K562 (cell line): ENCODE measurements around the gene POU3F1. TPM values are rescaled to one million over a fixed set of nuclear protein-coding genes. Genes with fewer than 3 reads are reported as not detected.

Source experiments
- ATAC-seq: fragments of 200-7000 bp; cut with Tn5 transposase; 3 replicates; pipeline ENCODE4 v1.9.1; 2020; ENCODE audit warnings: moderate library complexity
- BruUV-seq: library from RNA; stranded (reverse); fragments of 400-500 nt; replicated peaks from 2 replicates; lab custom pipeline; 2021; lab: Mats Ljungman, UMichigan
- CTCF ChIA-PET: fragments of 300-600 bp; formaldehyde crosslinking; extraction: SDS; loops from one replicate; lab custom pipeline; 2021; ENCODE audit warnings: low intra/inter-chr PET ratio; lab: Yijun Ruan, JAX
- POLR2A ChIA-PET: fragments of 300-600, 350-650 bp; sonication (Branson Sonifier 250); formaldehyde crosslinking; extraction: SDS; loops from one replicate; lab custom pipeline; 2021; ENCODE audit warnings: antibody characterized with exemption, inconsistent platforms; lab: Yijun Ruan, JAX
- DNase-seq, 4 experiments: peaks; one replicate each; pipeline versions ENCODE4 v3.0.0 to v3.0.0-alpha.2; 2011 to 2018; ENCODE audit warnings: low spot score in 3 of 4, mixed read lengths in 3 of 4; ENCODE audit errors: extremely low read depth in 1 of 4
- FAIRE-seq: peaks from 2 replicates; lab custom pipeline; 2011; peaks lifted over from hg19 to GRCh38; lab: Jason Lieb, UNC
- H2AFZ ChIP-seq: 2 replicates; pipeline ENCODE4 v1.6.0; 2011; ENCODE audit warnings: low read depth, low read length, control low read depth, inconsistent platforms
- H3K27ac ChIP-seq: fragments of 200-600 bp; 3 replicates; pipeline ENCODE4 v1.8.0; 2011; ENCODE audit warnings: low read depth, mild to moderate bottlenecking, control low read depth, inconsistent platforms, low read length, moderate library complexity, mixed read lengths; ENCODE audit errors: extremely low read depth
- H3K27me3 ChIP-seq, 2 experiments: fragments of 300-600 bp in 1 of 2; 2 replicates in 1 of 2; 3 replicates in 1 of 2; pipeline versions ENCODE4 v1.6.0 to v1.8.0; 2011; ENCODE audit warnings: inconsistent platforms in 2 of 2, low read length in 2 of 2, mild to moderate bottlenecking in 1 of 2, mixed read lengths in 1 of 2, moderate library complexity in 1 of 2; ENCODE audit not compliant: control insufficient read depth in 2 of 2, insufficient read depth in 2 of 2
- H3K36me3 ChIP-seq: fragments of 300-600 bp; 3 replicates; pipeline ENCODE4 v1.8.0; 2011; ENCODE audit warnings: mild to moderate bottlenecking, low read length, inconsistent platforms; ENCODE audit not compliant: control insufficient read depth, insufficient read depth
- H3K4me1 ChIP-seq, 2 experiments: fragments of 200-600 bp in 1 of 2; replicated peaks in 1 of 2; 2 replicates in 1 of 2; 3 replicates in 1 of 2; pipeline versions ENCODE4 v1.5.1 to v1.8.0; 2011; ENCODE audit warnings: inconsistent platforms in 2 of 2, low read length in 2 of 2, mild to moderate bottlenecking in 1 of 2, mixed read lengths in 1 of 2, moderate library complexity in 1 of 2; ENCODE audit not compliant: control insufficient read depth in 2 of 2, insufficient read depth in 2 of 2
- H3K4me2 ChIP-seq: 2 replicates; pipeline ENCODE4 v1.6.1; 2011; ENCODE audit warnings: low read length, control low read depth, inconsistent platforms, mixed read lengths; ENCODE audit not compliant: insufficient read depth
- H3K4me3 ChIP-seq: fragments of 200-600 bp; sonication (generic), shearing (Covaris generic); 2 replicates; pipeline ENCODE4 v1.5.1; 2016; ENCODE audit warnings: control low read depth, inconsistent platforms
- H3K79me2 ChIP-seq: fragments of 200-600 bp; 3 replicates; pipeline ENCODE4 v1.8.0; 2011; ENCODE audit warnings: low read length, inconsistent platforms; ENCODE audit not compliant: control insufficient read depth, insufficient read depth
- H3K9ac ChIP-seq, 2 experiments: 2 replicates each; pipeline versions ENCODE4 v1.6.0 to v1.6.1; 2011; ENCODE audit warnings: low read depth in 2 of 2, low read length in 2 of 2, control low read depth in 1 of 2, inconsistent platforms in 1 of 2, mild to moderate bottlenecking in 1 of 2, mixed read lengths in 1 of 2; ENCODE audit not compliant: insufficient read depth in 1 of 2
- H3K9me1 ChIP-seq: one replicate; pipeline ENCODE4 v1.6.0; 2011; ENCODE audit warnings: inconsistent platforms, mild to moderate bottlenecking, low read length, moderate library complexity; ENCODE audit not compliant: control insufficient read depth, insufficient read depth
- H3K9me3 ChIP-seq: replicated peaks from 2 replicates; pipeline ENCODE4 v1.5.1; 2011; ENCODE audit warnings: low read depth, low read length, inconsistent platforms; ENCODE audit not compliant: control insufficient read depth, insufficient read depth
- H4K20me1 ChIP-seq: replicated peaks from 2 replicates; pipeline ENCODE4 v1.6.1; 2011; ENCODE audit warnings: low read length, inconsistent platforms, mixed read lengths; ENCODE audit not compliant: control insufficient read depth, insufficient read depth
- C11orf30 ChIP-seq: fragments of 450-650 bp; IDR thresholded peaks from 2 replicates; pipeline ENCODE4 v1.6.1; 2016; ENCODE audit warnings: low read depth, mild to moderate bottlenecking
- CBFA2T2 ChIP-seq: fragments of 450-650 bp; conservative IDR thresholded peaks from 2 replicates; pipeline ENCODE4 v1.6.1; 2017; ENCODE audit warnings: mild to moderate bottlenecking
- CEBPG ChIP-seq, 3 experiments: fragments of 200-800 bp in 1 of 3; sonication (Bioruptor generic) in 1 of 3; sonication (generic) in 1 of 3; formaldehyde crosslinking in 1 of 3; IDR thresholded peaks in 2 of 3; conservative IDR thresholded peaks in 1 of 3; 2 replicates each; pipeline versions ENCODE4 v1.6.1 to v1.8.0; 2016 to 2022; ENCODE audit warnings: missing compliant biosample characterization in 2 of 3, missing genetic modification characterization in 2 of 3, mild to moderate bottlenecking in 1 of 3, missing genetic modification reagents in 1 of 3
- E2F3 ChIP-seq: fragments of 250-450 bp; sonication (Bioruptor Pico); IDR thresholded peaks from 2 replicates; pipeline ENCODE4 v1.4.0; 2020; ENCODE audit warnings: mild to moderate bottlenecking
- ESRRA ChIP-seq: fragments of 450-650 bp; IDR thresholded peaks from 2 replicates; pipeline ENCODE4 v1.6.1; 2014; ENCODE audit warnings: low read depth, mild to moderate bottlenecking, moderate library complexity, borderline replicate concordance
- MAFF ChIP-seq: IDR thresholded peaks from 2 replicates; pipeline ENCODE4 v1.6.1; 2012; ENCODE audit warnings: low read length, improper control_type of control experiment
- MAFG ChIP-seq: fragments of 450-650 bp; conservative IDR thresholded peaks from 2 replicates; pipeline ENCODE4 v1.6.1; 2016; ENCODE audit warnings: missing genetic modification characterization, missing compliant biosample characterization
- MAFK ChIP-seq: IDR thresholded peaks from 2 replicates; pipeline ENCODE4 v1.6.1; 2011; ENCODE audit warnings: low read length, improper control_type of control experiment
- NFE2 ChIP-seq: IDR thresholded peaks from 2 replicates; pipeline ENCODE4 v1.6.1; 2014; ENCODE audit warnings: antibody characterized with exemption, low read depth
- PHF21A ChIP-seq: fragments of 450-650 bp; IDR thresholded peaks from 2 replicates; pipeline ENCODE4 v1.6.1; 2017; ENCODE audit warnings: low read depth, borderline replicate concordance
- RAD51 ChIP-seq: fragments of 450-650 bp; IDR thresholded peaks from 2 replicates; pipeline ENCODE4 v1.7.1; 2016; ENCODE audit warnings: low read depth, mild to moderate bottlenecking, borderline replicate concordance
- RBM17 ChIP-seq: fragments of 200-400 bp; formaldehyde crosslinking; IDR thresholded peaks from 2 replicates; pipeline ENCODE4 v1.6.1; 2017; ENCODE audit warnings: low read depth, mild to moderate bottlenecking, low read length, borderline replicate concordance
- SLC30A9 ChIP-seq: fragments of 250-450 bp; sonication (Bioruptor Pico); IDR thresholded peaks from 2 replicates; pipeline ENCODE4 v1.8.0; 2022; ENCODE audit warnings: mild to moderate bottlenecking, moderate library complexity
- SRF ChIP-seq, 2 experiments: fragments of 250-450, 450-650 bp in 1 of 2; sonication (Bioruptor Pico) in 1 of 2; sonication (generic) in 1 of 2; formaldehyde crosslinking; IDR thresholded peaks; 2 replicates each; pipeline versions ENCODE4 v1.5.0 to v1.5.1; 2020 to 2022; ENCODE audit warnings: mild to moderate bottlenecking in 1 of 2, missing genetic modification reagents in 1 of 2
- TOE1 ChIP-seq, 2 experiments: fragments of 450-650 bp in 1 of 2; sonication (generic) in 1 of 2; formaldehyde crosslinking in 1 of 2; IDR thresholded peaks; 2 replicates each; pipeline versions ENCODE4 v1.7.1 to v1.8.0; 2016 to 2022; ENCODE audit warnings: borderline replicate concordance in 2 of 2, mild to moderate bottlenecking in 2 of 2, antibody characterized with exemption in 1 of 2, inconsistent platforms in 1 of 2, low read depth in 1 of 2, missing genetic modification reagents in 1 of 2, moderate library complexity in 1 of 2
- ZNF316 ChIP-seq: fragments of 450-650 bp; IDR thresholded peaks from 2 replicates; pipeline ENCODE4 v1.6.1; 2016
- ZNF347 ChIP-seq: fragments of 450-650 bp; formaldehyde crosslinking; IDR thresholded peaks from 2 replicates; pipeline ENCODE4 v1.4.0; 2020; ENCODE audit warnings: low read depth, mild to moderate bottlenecking, moderate library complexity
- ZNF778 ChIP-seq: fragments of 450-650 bp; formaldehyde crosslinking; IDR thresholded peaks from 2 replicates; pipeline ENCODE4 v1.4.0; 2020; ENCODE audit warnings: mild to moderate bottlenecking, moderate library complexity
- WGBS: fragments of 100-300 bp; shearing (Covaris generic); methylation state at CpG from one replicate; pipeline ENCODE4 v1.1.6; 2016; ENCODE audit warnings: low coverage, mixed read lengths; ENCODE audit not compliant: insufficient coverage; ENCODE audit errors: missing lambda C conversion rate; 5-methylcytosine and 5-hydroxymethylcytosine counted together
- in situ Hi-C: fragments of 300-500 bp; cut with MboI; formaldehyde crosslinking; loops from 4 replicates; pipeline ENCODE4 v1.15.0; 2018; ENCODE audit warnings: inconsistent platforms, mixed read lengths
- intact Hi-C: fragments of 100-400 bp; cut with micrococcal nuclease; formaldehyde crosslinking; loops from 2 replicates; pipeline ENCODE4 v1.14.2; 2022
- polyA plus RNA-seq, 8 experiments: library from polyadenylated mRNA; depleted of rRNA in 4 of 8; stranded (reverse) in 5 of 8; unstranded in 3 of 8; fragments of >200 nt; fragmentation: Nextera tagmentation in 2 of 8; fragmentation: Illumina TruSeq in 1 of 8; extraction: Ambion mirVana in 2 of 8; extraction: Trizol in 1 of 8; gene quantifications; 2 replicates each; pipeline versions ENCODE4 v1.2.1 to v1.2.3, GENCODE V29; 2011 to 2014; ENCODE audit warnings: inconsistent platforms in 1 of 8, missing spikeins in 1 of 8
- total RNA-seq, 7 experiments: library from RNA; depleted of rRNA in 6 of 7; stranded (reverse); fragments of >200 nt in 6 of 7; fragmentation: Illumina TruSeq in 2 of 7; extraction: Trizol in 2 of 7; gene quantifications; 2 replicates each; pipeline versions ENCODE4 v1.2.1 to v1.2.3, GENCODE V29; 2011 to 2021; ENCODE audit warnings: low replicate concordance in 1 of 7
- TF ChIP-seq, protein P1 (sequence below): fragments of 250-450 bp; sonication (Bioruptor Pico); IDR thresholded peaks from 2 replicates; pipeline ENCODE4 v1.9.0; 2021; ENCODE audit warnings: mild to moderate bottlenecking
- TF ChIP-seq, protein P2 (sequence below): IDR thresholded peaks from 2 replicates; pipeline ENCODE4 v1.6.1; 2011; ENCODE audit not compliant: insufficient read length; ENCODE audit errors: extremely low read depth

POU3F1 gene
- total and polyA plus RNA-seq, 9 of the 15 experiments (the other 6 are each of a cell fraction or from before 2014, with no cell fraction given) = 0.09 TPM; not detected in 8

DNA sequence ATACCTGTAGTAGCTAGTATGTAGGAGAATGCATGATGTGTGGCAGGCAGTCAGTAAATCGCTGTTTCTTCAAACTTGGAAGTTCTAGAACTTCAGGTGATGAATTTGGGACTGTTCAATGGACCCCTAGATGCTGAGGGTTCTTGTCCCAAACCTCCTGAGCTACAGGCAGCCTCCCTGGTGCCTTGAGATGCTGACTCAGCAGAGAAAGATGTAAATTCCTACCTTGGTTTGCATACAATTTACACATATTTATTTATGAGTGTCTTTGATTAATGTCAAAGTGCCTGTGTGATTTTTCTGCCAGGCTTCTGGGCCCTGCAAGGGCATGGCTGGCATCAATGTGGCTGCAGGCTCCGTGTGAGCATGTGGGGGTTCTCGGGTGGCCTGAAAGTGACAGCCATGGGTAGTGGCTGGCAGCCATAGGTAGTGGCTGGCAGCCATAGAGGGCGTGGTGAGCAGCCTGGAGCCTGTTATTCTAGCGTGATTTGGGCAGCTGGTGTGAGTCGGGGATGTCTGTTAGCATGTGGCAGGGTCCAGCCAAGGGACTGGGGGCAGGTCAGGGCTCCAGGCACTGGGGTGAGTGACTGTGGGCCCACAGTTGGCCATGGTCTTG, 13.2 kb upstream of the POU3F1 start:
- ATAC-seq = no peak
- ChIA-PET POLR2A (interaction anchor here (0.6 to 1.1 kb wide), 3 partner anchors 13 to 266 kb away, joined by 3 to 4 read pairs (median 4); no protein-coding TSS in a partner anchor), CTCF (no interaction called here)
- H2AFZ ChIP-seq = no peak overlapping the region
- no peak overlapping the region for H3K4me3 ChIP-seq
- DNase-seq = no peak
- peaks cover 12 to 21% of the 10 kb centered on the region in 2 experiments; a peak in 4 of 5 replicates for H3K4me1 ChIP-seq
- 5% methylated on average over 6 of the region's 6 CpGs for WGBS
- no peaks in the 10 kb centered on the region for H3K36me3 ChIP-seq
- FAIRE-seq = no peak
- BruUV-seq = no TSS peak
- in situ Hi-C loops (no loop called here), intact Hi-C loops (no loop called here)
- H3K9me3 ChIP-seq = no peaks in the 10 kb centered on the region
- no peaks in the 10 kb centered on the region for H4K20me1 ChIP-seq
- no peak overlapping the region for H3K27ac ChIP-seq
- H3K79me2 ChIP-seq = no peaks in the 10 kb centered on the region
- peaks cover 2 to 10% of the 10 kb centered on the region in 2 experiments; a peak in 2 of 5 replicates for H3K27me3 ChIP-seq
- H3K9me1 ChIP-seq = no peaks in the 10 kb centered on the region
- H3K4me2 ChIP-seq = no peak overlapping the region
- peak overlapping the region in 1 of 2 experiments; percentile 3; a peak in 1 of 4 replicates for H3K9ac ChIP-seq
- TF ChIP-seq TOE1 (IDR thresholded peaks at IDR 0.05; ENCODE audit: borderline replicate concordance) = no peak
- TF ChIP-seq TOE1 (CRISPR knock-in tag; IDR thresholded peaks at IDR 0.05; ENCODE audit: borderline replicate concordance, low read depth) = no peak
- no peak for TF ChIP-seq PHF21A
- peak; percentile 87 for TF ChIP-seq MAFG
- no peak for TF ChIP-seq E2F3
- TF ChIP-seq SLC30A9 (CRISPR knock-in tag) = no peak
- TF ChIP-seq ESRRA = no peak
- no peak for TF ChIP-seq NFE2
- TF ChIP-seq SRF (CRISPR knock-in tag; IDR thresholded peaks at IDR 0.05) = no peak
- TF ChIP-seq CBFA2T2 = no peak
- peak; percentile 92 for TF ChIP-seq ZNF316
- TF ChIP-seq CEBPG (CRISPR knock-in tag; IDR thresholded peaks at IDR 0.05) = no peak
- TF ChIP-seq CEBPG (tag; conservative IDR thresholded peaks at IDR 0.05 in 1 of 2, IDR thresholded peaks at IDR 0.05 in 1 of 2) = no peak
- TF ChIP-seq C11orf30 = peak; percentile 90
- peak; percentile 92 for TF ChIP-seq MAFF
- TF ChIP-seq ZNF347 (CRISPR knock-in tag) = no peak
- TF ChIP-seq, protein P1, sequence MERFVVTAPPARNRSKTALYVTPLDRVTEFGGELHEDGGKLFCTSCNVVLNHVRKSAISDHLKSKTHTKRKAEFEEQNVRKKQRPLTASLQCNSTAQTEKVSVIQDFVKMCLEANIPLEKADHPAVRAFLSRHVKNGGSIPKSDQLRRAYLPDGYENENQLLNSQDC (CRISPR knock-in tag) = no peak
- TF ChIP-seq ZNF778 (CRISPR knock-in tag) = no peak
- TF ChIP-seq, protein P2, sequence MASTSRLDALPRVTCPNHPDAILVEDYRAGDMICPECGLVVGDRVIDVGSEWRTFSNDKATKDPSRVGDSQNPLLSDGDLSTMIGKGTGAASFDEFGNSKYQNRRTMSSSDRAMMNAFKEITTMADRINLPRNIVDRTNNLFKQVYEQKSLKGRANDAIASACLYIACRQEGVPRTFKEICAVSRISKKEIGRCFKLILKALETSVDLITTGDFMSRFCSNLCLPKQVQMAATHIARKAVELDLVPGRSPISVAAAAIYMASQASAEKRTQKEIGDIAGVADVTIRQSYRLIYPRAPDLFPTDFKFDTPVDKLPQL = no peak
- no peak for TF ChIP-seq RBM17
- no peak for TF ChIP-seq RAD51
- TF ChIP-seq MAFK = peak; percentile 92
